ENCODE measurements around the gene ANKRD13C.

GRCh38 chr1:70386121-70386520 lies 31.6 kb upstream of the ANKRD13C start:
- TF ChIP-seq CTCF (IDR thresholded peaks at IDR 0.05) = no peak
- TF ChIP-seq EP300 (IDR thresholded peaks at IDR 0.05) = no peak
- no peak for TF ChIP-seq POLR2A (IDR thresholded peaks at IDR 0.05)
